GM12873 (cell line): ENCODE data around the gene PDE2A.

Experiments
- CTCF ChIP-seq: IDR thresholded peaks from 2 replicates; pipeline ENCODE4 v1.5.1; 2012; ENCODE audit warnings: low read depth, mild to moderate bottlenecking, moderate library complexity, low read length, control low read depth; ENCODE audit not compliant: insufficient read depth; ENCODE audit errors: missing control alignments

The PDE2A gene

DNA sequence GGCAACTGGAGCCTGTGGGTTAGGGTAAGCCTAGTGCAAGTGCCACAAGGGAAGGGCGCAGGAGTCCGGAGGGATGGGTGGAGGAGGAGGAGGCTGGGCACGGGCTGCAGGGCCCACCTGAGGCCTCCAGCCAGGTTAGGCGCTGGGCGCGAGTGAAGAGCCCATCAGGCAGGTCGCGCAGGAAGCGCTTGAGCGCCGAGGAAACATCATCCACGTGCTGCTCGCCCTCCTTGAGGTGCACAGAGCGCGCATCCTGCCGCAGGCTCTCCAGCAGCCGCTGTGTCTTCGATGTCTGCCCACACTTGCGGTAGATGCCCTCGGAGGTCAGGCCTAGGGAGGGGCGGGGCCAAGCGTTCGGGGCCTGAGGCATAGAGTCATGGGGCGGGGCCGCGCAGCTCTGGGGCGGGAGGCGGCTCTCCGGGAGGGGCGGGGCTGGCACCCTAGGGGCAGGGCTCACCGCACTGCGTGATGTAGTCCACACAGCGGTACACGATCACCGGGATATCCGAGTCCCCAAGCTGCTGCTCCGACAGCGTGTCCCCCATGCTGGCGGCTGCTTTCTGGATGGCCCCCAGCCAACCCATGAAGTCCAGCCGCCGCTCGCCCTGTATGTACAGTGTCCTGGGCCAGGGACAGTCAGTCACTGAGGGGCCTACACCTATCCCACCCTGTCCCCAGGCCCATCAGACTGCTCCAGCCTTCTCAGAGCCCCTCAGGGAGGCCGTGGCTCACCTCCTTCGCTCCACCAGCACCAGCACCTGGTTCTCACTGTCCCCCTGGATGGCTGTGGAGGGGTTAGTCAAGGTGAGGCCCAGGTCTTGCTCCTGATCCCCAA, 22.9 kb upstream of the PDE2A start:
- no peak for TF ChIP-seq CTCF

- no peak for TF ChIP-seq CTCF
Observed at GRCh38 chr11:72695354-72695753, 21.1 kb upstream of the PDE2A start.

GRCh38 chr11:72693271-72693968, 19.2 kb upstream of the PDE2A start:
- TF ChIP-seq CTCF = no peak

- TF ChIP-seq CTCF = no peak
Observed at GRCh38 chr11:72692498-72693237, 18.4 kb upstream of the PDE2A start.

DNA sequence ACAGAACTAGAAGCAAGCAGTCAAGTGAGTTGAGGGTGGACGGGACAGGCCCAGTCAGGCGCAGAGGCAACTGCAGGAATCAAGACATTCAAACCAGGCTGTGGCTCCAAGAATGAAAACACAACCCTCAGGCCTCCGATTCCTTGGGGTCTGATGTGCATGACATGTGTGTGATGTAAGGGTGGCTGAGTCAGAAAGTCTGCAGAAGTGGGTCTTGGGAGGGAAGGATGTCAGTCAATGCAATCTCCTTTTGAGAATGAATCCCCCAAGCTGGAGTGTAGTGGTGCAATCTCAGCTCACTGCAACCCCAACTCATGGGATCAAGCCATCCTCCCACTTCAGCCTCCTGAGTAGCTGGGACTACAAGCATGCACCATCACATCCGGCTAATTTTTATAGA, 15.9 kb upstream of the PDE2A start:
- no peak for TF ChIP-seq CTCF

DNA sequence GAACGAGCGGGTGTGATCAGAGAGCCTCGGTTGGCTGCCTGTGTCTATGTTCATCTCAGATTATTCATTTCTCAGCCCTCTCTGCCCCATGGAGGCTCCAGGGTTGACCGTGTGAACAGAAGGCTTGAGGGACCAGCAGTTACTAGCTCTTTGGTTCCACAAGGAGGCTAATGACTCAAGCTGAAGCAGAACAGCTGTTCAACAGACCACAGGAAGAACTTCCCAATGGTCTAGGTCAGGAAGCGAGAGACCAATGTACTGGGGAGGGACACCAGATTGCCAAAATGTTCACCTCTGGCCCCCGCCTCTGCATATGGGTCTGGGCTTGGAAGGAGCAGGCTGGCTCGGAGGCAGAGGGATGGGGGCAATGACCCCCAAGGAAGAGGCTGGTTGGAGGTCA, 14.7 kb upstream of the PDE2A start:
- no peak for TF ChIP-seq CTCF

- no peak for TF ChIP-seq CTCF
Observed at GRCh38 chr11:72688486-72688885, 14.3 kb upstream of the PDE2A start.
